DOHH2 (cell line): Measurements from ENCODE around the gene MYD88.

Experiments used
- H3F3A ChIP-seq: fragments of 200-600 bp; sonication (generic), shearing (Covaris generic); 2 replicates; pipeline ENCODE4 v1.6.0; 2016; ENCODE audit warnings: antibody characterized with exemption, mild to moderate bottlenecking; ENCODE audit not compliant: control insufficient read depth, insufficient read depth
- H3K27ac ChIP-seq: fragments of 200-600 bp; sonication (generic); 2 replicates; pipeline ENCODE4 v1.5.1; 2014; ENCODE audit warnings: low read depth, mild to moderate bottlenecking, low read length, moderate library complexity
- H3K27me3 ChIP-seq: fragments of 200-600 bp; sonication (generic); 2 replicates; pipeline ENCODE4 v1.6.1; 2014; ENCODE audit warnings: mild to moderate bottlenecking, low read length, mixed read lengths; ENCODE audit not compliant: control insufficient read depth
- H3K36me3 ChIP-seq: fragments of 200-600 bp; sonication (generic); 2 replicates; pipeline ENCODE4 v1.6.1; 2014; ENCODE audit warnings: mild to moderate bottlenecking, low read length, moderate library complexity, mixed read lengths; ENCODE audit not compliant: control insufficient read depth
- H3K4me1 ChIP-seq: fragments of 200-600 bp; sonication (generic); 2 replicates; pipeline ENCODE4 v1.6.1; 2014; ENCODE audit warnings: mild to moderate bottlenecking, low read length, mixed read lengths; ENCODE audit not compliant: control insufficient read depth
- H3K4me2 ChIP-seq: fragments of 200-600 bp; sonication (generic); 2 replicates; pipeline ENCODE4 v1.6.0; 2014; ENCODE audit warnings: mild to moderate bottlenecking, low read length, moderate library complexity
- H3K4me3 ChIP-seq: fragments of 200-600 bp; sonication (generic); 2 replicates; pipeline ENCODE4 v1.5.1; 2014; ENCODE audit warnings: mild to moderate bottlenecking, low read length, mixed read lengths
- H3K79me2 ChIP-seq: fragments of 200-600 bp; sonication (generic); 2 replicates; pipeline ENCODE4 v1.6.1; 2014; ENCODE audit warnings: mild to moderate bottlenecking, low read length, mixed read lengths; ENCODE audit not compliant: control insufficient read depth
- H3K9me2 ChIP-seq: fragments of 200-600 bp; sonication (generic); replicated peaks from 2 replicates; pipeline ENCODE4 v1.6.1; 2014; ENCODE audit warnings: mild to moderate bottlenecking, low read length, mixed read lengths; ENCODE audit not compliant: control insufficient read depth
- H3K9me3 ChIP-seq: fragments of 200-600 bp; sonication (generic); 2 replicates; pipeline ENCODE4 v1.6.1; 2014; ENCODE audit warnings: antibody characterized with exemption, low read length, mixed read lengths; ENCODE audit not compliant: control insufficient read depth, insufficient read depth
- H4K20me1 ChIP-seq: fragments of 200-600 bp; sonication (generic); 2 replicates; pipeline ENCODE4 v1.6.0; 2014; ENCODE audit warnings: low read depth, mild to moderate bottlenecking, antibody characterized with exemption, low read length, moderate library complexity; ENCODE audit not compliant: control insufficient read depth, insufficient read depth
- CTCF ChIP-seq: fragments of 200-600 bp; sonication (generic); IDR thresholded peaks from one replicate; pipeline ENCODE4 v1.5.1; 2014; ENCODE audit warnings: antibody characterized with exemption, mild to moderate bottlenecking, low read depth, low read length; ENCODE audit not compliant: poor library complexity, severe bottlenecking
- EZH2phosphoT487 ChIP-seq: fragments of 200-600 bp; sonication (generic); IDR thresholded peaks from 2 replicates; pipeline ENCODE4 v1.6.1; 2017; ENCODE audit warnings: borderline replicate concordance, mild to moderate bottlenecking, antibody characterized with exemption, low read length, moderate library complexity, mixed read lengths

MYD88 gene

GRCh38 chr3:38138349-38139190, at the start of gene MYD88:
Gene MYD88 (plus strand): TSS chr3:38138661. CDS start chr3:38138701, 40 bp downstream.
- Histone ChIP-seq H3K4me3 (peak within 1 kb of the TSS; percentile 90), H3K4me1 (peaks cover 38% of the 10 kb centered on the region), H3K27ac (peak within 1 kb of the TSS; percentile 37), H3K9me2 (no peaks in the 10 kb centered on the region), H3F3A (0 out of 2 replicates have a peak, but pooled peaks cover 2% of the 10 kb centered on the region), H3K9me3 (no peaks in the 10 kb centered on the region), H3K4me2 (peak within 1 kb of the TSS; percentile 65), H4K20me1 (0 out of 2 replicates have a peak, but pooled peaks cover 3% of the 10 kb centered on the region), H3K79me2 (peaks cover 48% of the 10 kb centered on the region), H3K27me3 (no peaks in the 10 kb centered on the region), H3K36me3 (peaks cover 59% of the 10 kb centered on the region)
- TF ChIP-seq CTCF, result no peak
- no peak for TF ChIP-seq EZH2phosphoT487

GRCh38 chr3:38089163-38089562, 49.3 kb upstream of the MYD88 start:
- TF ChIP-seq EZH2phosphoT487 (no peak), CTCF (no peak)
- Histone ChIP-seq H3K4me1 (peaks cover 23% of the 10 kb centered on the region), H3K9me2 (no peaks in the 10 kb centered on the region), H3K4me2 (no peak overlapping the region), H3K79me2 (no peaks in the 10 kb centered on the region), H3K27ac (no peak overlapping the region), H3K27me3 (peaks cover 9% of the 10 kb centered on the region; the same call in 1 of the 2 replicates), H3K36me3 (no peaks in the 10 kb centered on the region), H4K20me1 (no peaks in the 10 kb centered on the region), H3K4me3 (no peak overlapping the region), H3F3A (peaks cover 4% of the 10 kb centered on the region), H3K9me3 (peaks cover 3% of the 10 kb centered on the region; the same call in 1 of the 2 replicates)

- peaks cover 23% of the 10 kb centered on the region for H3K4me1 ChIP-seq
- H3K27me3 ChIP-seq, result peaks cover 9% of the 10 kb centered on the region; the same call in 1 of the 2 replicates
- no peak overlapping the region for H3K27ac ChIP-seq
- TF ChIP-seq EZH2phosphoT487, result no peak
- TF ChIP-seq CTCF, result no peak
- no peak overlapping the region for H3K4me2 ChIP-seq
- no peaks in the 10 kb centered on the region for H3K79me2 ChIP-seq
- no peak overlapping the region for H3K4me3 ChIP-seq
- no peaks in the 10 kb centered on the region for H3F3A ChIP-seq
- no peaks in the 10 kb centered on the region for H3K9me3 ChIP-seq
- H3K9me2 ChIP-seq, result no peaks in the 10 kb centered on the region
- H3K36me3 ChIP-seq, result no peaks in the 10 kb centered on the region
- no peaks in the 10 kb centered on the region for H4K20me1 ChIP-seq
These were observed 48.0 kb upstream of the MYD88 start for GRCh38 chr3:38090453-38090852.
